Omental fat pad (tissue), 4 donors: ENCODE data around the gene COL27A1. TPM values are rescaled to one million over a fixed set of nuclear protein-coding genes. Genes with fewer than 3 reads are reported as not detected.
A peak's percentile ranks its signal among the peaks of the same experiment; 100 is the strongest.

Experiments used
- ATAC-seq: fragments of 150-250 bp; one replicate; pipeline ENCODE4 v1.9.1; 2016; ENCODE audit warnings: mild to moderate bottlenecking, moderate library complexity; ENCODE audit not compliant: low FRiP score
- DNase-seq: peaks from one replicate; pipeline ENCODE4 v3.0.0-alpha.2; 2019; ENCODE audit warnings: low spot score
- total RNA-seq, 4 donors: library from RNA; depleted of rRNA; stranded (reverse); fragments of >200 nt; gene quantifications; one replicate each; pipeline ENCODE4 v1.1.0, GENCODE V29; 2016
- TF ChIP-seq, protein P1 (sequence below), 3 donors: fragments of 450-650 bp; IDR thresholded peaks; one replicate each; pipeline ENCODE4 v1.5.1; 2016 to 2017; ENCODE audit warnings: antibody characterized with exemption in 3 of 3, mild to moderate bottlenecking in 3 of 3, moderate library complexity in 2 of 3

The COL27A1 gene
- total RNA-seq, 4 donors from 2014 or later, result 4.9 to 78.9 (median 10.1) TPM

DNA sequence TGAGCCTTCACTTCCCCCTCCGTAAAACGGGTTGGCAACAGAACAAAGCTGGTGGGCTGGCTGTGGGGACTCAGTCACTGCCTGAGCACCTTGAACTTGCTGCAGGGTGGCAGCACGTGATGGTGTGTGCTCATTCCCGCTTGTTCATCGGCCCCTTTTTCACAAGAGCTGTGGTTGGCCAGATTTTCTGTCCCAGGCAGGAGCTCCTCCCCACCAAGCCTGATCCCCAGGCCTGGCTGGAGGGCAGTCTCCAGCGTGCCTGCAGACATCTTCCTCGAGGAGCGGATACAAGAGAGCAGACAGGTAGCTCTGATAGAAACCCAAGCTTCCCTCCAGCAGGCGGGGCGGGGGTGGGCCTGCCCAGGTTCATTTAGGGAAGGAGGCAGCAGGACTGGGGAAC is 105.7 kb downstream of the COL27A1 start:
- DNase-seq (no peak), ATAC-seq (no peak)
- TF ChIP-seq, protein P1, sequence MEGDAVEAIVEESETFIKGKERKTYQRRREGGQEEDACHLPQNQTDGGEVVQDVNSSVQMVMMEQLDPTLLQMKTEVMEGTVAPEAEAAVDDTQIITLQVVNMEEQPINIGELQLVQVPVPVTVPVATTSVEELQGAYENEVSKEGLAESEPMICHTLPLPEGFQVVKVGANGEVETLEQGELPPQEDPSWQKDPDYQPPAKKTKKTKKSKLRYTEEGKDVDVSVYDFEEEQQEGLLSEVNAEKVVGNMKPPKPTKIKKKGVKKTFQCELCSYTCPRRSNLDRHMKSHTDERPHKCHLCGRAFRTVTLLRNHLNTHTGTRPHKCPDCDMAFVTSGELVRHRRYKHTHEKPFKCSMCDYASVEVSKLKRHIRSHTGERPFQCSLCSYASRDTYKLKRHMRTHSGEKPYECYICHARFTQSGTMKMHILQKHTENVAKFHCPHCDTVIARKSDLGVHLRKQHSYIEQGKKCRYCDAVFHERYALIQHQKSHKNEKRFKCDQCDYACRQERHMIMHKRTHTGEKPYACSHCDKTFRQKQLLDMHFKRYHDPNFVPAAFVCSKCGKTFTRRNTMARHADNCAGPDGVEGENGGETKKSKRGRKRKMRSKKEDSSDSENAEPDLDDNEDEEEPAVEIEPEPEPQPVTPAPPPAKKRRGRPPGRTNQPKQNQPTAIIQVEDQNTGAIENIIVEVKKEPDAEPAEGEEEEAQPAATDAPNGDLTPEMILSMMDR (IDR thresholded peaks at IDR 0.05), result no peak

DNA sequence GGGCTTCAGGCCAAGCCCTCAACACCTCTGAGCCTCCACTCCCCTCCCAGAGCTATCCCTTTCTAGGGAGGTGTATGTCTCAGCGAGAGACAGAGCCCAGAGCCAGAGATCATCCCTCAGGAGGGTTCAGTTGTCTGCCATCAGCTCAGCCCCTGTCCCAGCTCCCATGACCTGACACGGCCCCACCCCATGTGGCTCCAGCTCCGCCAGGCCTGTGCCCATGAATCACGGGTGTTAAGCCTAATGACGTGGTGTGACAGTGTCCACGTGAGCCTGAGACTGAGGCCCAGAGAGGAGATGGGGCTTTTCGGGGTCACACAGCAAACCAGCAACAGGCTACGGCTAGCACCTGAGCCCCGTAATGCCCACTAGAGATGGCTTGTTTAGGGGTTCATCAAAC is 106.7 kb downstream of the COL27A1 start:
- TF ChIP-seq, protein P1 (IDR thresholded peaks at IDR 0.05), result no peak
- DNase-seq (no peak), ATAC-seq (no peak)

DNA sequence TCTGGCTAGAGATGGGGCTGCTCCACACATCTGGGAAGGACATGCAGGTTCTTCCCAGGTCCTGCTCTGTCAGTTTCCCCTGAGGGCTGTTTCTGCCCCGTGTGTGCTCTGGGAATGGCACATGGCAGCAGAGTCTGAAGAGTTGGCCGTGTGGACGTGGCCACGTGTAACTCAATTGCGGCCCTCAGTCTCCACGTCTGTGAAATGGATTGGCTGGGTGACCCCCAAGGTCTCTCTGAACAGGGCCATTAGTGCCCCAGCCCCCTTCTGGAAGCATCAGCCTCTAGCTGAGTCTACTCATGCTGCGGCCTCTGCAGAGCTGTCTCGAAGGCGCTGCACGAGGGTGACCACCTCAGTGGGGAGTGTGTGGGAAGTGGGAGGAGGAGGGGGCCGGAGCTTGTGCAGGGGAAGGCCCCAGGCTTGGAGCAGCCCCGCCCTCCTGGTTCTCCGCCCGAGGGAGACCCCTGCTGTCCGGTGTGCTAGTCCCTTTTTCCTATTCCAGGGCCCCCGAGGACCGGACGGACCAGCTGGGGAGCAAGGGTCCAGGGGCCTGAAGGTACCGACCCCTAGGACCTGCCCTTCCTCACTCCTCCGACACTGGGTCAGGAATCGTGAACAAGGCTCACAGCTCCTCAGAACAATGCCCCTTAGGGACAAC is 108.6 kb downstream of the COL27A1 start:
- TF ChIP-seq, protein P1 (IDR thresholded peaks at IDR 0.05), result no peak
- no peak for ATAC-seq
- no peak for DNase-seq

DNA sequence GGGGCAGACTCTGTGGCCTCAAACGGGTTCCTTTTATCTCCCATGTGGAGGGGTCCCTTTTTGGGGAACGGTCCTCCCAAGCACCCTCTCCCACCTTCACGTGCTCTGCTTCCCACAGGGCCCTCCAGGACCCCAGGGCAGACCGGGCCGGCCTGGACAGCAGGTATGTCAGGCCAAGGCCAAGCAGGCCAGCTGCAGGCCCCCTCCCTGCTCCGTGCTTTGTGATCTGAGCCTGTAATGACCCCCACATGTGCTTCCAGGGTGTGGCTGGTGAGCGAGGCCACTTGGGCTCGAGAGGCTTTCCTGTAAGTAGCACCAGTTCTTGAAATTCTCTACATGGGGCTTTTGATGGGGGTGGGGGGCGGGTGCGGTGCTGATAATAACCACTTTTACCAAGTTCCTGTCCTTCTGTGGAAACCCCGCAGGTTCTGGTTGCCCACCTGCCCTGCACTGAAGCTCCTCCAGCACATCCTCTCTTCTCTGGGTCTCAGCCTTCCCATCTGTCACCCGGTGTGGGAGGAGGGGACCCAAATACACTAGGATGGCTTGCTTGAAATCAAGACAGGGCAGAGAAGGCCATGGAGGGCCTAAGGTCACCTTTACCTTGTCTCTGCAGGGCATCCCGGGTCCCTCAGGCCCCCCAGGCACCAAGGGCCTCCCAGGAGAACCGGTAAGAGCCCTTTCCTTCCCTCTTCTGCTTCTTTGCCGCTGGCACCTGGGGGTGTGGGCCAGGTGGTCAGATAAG is 109.6 kb downstream of the COL27A1 start:
- ATAC-seq, result no peak
- no peak for DNase-seq
- TF ChIP-seq, protein P1 (IDR thresholded peaks at IDR 0.05), result no peak

DNA sequence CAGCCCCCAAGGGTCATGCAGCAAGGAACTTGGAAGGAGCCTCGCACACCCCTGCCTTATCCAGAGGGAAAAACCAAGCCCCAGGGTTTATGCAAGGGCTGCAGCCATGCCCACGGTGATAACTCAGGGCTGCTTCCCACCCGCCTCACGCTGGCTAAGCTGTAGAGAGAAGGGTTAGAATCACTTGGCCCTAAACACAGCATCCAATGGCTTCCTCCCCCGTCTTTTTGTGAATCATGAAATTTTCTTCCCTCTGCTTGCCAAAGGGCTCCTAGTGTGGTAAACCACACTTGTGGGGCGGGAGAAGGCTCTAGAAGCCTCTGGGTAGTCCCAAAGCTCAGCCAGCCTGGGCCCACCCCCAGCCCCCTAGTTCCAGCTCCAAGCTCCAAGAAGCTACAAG is 111.6 kb downstream of the COL27A1 start:
- ATAC-seq (peak; percentile 78), DNase-seq (no peak)
- TF ChIP-seq, protein P1 (IDR thresholded peaks at IDR 0.05), result no peak

DNA sequence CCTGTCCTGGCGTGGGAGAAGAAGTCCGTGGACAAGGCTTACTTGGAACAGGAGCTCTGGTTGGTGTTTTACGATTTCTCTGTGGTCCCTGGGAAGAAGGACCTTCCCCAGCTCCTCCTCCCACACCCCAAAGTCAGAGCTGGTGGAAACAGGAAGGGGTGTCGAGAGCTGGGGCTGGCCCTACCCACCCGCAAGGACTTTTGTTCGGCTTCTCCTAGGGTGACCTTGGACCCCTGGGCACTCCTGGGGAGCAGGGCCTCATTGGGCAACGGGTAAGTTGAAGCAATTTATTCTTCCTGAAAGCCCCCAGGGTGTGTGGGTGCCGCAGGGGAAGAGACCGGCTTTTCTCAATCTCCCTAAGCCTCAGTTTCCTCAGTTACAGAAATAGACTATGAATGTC is 113.7 kb downstream of the COL27A1 start:
- DNase-seq, result no peak
- TF ChIP-seq, protein P1 (IDR thresholded peaks at IDR 0.05), result no peak
- no peak for ATAC-seq
